ENCODE measurements around the gene OTUD7B. TPM values are rescaled to one million over a fixed set of nuclear protein-coding genes. Genes with fewer than 3 reads are reported as not detected.

The OTUD7B gene
- total and polyA plus RNA-seq, 9 of the 15 experiments (the other 6 are each of a cell fraction or from before 2014, with no cell fraction given), result 0.96 to 18.8 (median 7.4) TPM

GRCh38 chr1:149888247-149888998 is 122.1 kb downstream of the OTUD7B start (continued):
- TF ChIP-seq, protein P1, sequence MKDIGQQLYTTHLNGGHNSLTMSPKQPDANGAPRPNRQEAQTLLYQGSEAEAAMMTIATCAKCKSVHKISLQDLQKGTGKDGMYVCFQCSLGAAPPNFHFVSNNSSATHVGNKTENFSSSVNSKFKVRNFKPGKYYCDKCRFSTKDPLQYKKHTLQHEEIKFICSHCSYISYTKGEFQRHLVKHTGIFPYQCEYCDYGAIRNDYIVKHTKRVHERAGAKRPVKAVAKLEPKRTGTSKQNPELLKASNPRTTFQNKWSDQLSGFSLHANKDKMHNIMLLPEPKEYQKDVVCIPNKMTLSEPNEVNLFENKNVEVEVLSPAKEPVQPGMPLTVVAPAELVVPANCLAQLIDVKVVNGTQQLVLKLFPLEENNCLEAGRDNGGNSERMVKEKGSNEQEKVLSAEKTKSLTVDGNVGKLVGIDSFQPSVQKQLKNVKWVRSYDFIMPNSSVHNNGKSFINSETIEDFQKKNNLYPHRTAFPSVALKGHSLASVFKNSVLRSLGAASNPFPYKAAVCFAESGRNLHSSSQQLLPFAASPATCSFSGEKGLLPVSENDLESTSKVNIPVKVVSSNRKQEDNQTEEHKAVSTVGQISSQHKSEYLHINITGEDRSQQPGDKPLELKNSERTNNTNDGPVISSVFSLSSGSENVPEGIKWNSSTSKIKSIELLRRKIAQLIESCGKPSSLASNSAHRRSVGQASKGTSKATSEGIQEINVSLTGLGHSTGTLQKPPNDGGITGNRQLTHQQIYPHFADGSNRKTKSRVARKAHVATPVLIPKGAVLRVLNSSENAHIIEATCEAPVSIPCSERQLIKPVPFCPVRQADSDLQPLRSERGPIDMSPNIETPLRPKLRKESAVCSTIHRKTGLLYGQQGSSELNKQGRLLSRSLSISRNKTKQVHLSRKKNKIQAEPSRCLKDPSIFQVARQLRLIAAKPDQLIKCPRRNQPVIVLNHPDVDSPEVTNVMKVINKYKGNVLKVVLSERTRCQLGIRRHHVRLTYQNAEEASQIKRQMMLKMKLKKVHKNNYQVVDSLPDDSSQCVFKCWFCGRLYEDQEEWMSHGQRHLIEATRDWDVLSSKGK (CRISPR knock-in tag; IDR thresholded peaks at IDR 0.05), result no peak
- TF ChIP-seq ARID3B (CRISPR knock-in tag; IDR thresholded peaks at IDR 0.05; ENCODE audit: borderline replicate concordance) (no peak), ZNF121 (CRISPR knock-in tag; conservative IDR thresholded peaks at IDR 0.05) (no peak), ZBED1 (IDR thresholded peaks at IDR 0.05) (no peak), JUN (IDR thresholded peaks at IDR 0.05; ENCODE audit: borderline replicate concordance, low read depth, low read length) (no peak), JUN (CRISPR knock-in tag; IDR thresholded peaks at IDR 0.05; ENCODE audit: borderline replicate concordance) (no peak; the same call in 1 of the 2 replicates), CAMTA2 (CRISPR knock-in tag; conservative IDR thresholded peaks at IDR 0.05) (no peak), NONO (IDR thresholded peaks at IDR 0.05; ENCODE audit: low read depth in 2 of 2, low read length in 1 of 2) (0 out of 4 replicates have a peak, but pooled peaks of 1 of the 2 experiments have one; percentile 23), MYNN (IDR thresholded peaks at IDR 0.05) (no peak), MYNN (CRISPR knock-in tag; IDR thresholded peaks at IDR 0.05) (no peak), RUNX1 (IDR thresholded peaks at IDR 0.05; ENCODE audit: low read depth) (no peak)
- TF ChIP-seq, protein P2, sequence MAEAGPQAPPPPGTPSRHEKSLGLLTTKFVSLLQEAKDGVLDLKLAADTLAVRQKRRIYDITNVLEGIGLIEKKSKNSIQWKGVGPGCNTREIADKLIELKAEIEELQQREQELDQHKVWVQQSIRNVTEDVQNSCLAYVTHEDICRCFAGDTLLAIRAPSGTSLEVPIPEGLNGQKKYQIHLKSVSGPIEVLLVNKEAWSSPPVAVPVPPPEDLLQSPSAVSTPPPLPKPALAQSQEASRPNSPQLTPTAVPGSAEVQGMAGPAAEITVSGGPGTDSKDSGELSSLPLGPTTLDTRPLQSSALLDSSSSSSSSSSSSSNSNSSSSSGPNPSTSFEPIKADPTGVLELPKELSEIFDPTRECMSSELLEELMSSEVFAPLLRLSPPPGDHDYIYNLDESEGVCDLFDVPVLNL (CRISPR knock-in tag; IDR thresholded peaks at IDR 0.05; ENCODE audit: low read depth), result no peak

Data from K562 (cell line).